GM12892 (cell line): ENCODE data around the gene MFN1.

ENCODE experiments used
- POLR2A ChIP-seq: IDR thresholded peaks from 2 replicates; pipeline ENCODE4 v1.6.1; 2011; ENCODE audit warnings: low read depth, low read length, control low read depth
- POLR2AphosphoS5 ChIP-seq: IDR thresholded peaks from 2 replicates; pipeline ENCODE4 v1.6.1; 2011; ENCODE audit warnings: low read depth, low read length, control low read depth

DNA sequence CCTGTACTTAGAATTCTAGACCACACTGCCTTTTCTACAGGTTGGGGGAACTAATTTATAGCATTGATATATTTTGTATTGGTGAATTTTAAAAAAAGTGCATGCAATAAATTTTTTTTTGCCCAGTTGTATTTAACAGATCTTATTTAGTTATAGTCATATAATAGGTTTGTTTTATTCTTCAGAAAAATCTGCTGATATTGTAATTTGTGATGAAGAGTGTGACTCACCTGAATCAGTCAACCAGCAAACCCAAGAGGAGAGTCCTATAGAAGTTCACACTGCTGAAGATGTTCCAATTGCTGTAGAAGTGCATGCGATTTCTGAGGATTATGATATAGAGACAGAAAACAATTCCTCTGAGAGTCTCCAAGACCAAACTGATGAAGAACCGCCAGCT lies 14.4 kb upstream of the MFN1 start:
- TF ChIP-seq POLR2A = no peak
- no peak for TF ChIP-seq POLR2AphosphoS5
